C4-2B (cell line): ENCODE results near the gene CALHM3.

ENCODE experiments used
- ZFX ChIP-seq: fragments of 450-650 bp; IDR thresholded peaks from 2 replicates; pipeline ENCODE4 v1.6.1; 2017
- TF ChIP-seq, protein P1 (sequence below): fragments of 450-650 bp; conservative IDR thresholded peaks from 2 replicates; pipeline ENCODE4 v1.5.1; 2017; ENCODE audit warnings: mild to moderate bottlenecking

DNA sequence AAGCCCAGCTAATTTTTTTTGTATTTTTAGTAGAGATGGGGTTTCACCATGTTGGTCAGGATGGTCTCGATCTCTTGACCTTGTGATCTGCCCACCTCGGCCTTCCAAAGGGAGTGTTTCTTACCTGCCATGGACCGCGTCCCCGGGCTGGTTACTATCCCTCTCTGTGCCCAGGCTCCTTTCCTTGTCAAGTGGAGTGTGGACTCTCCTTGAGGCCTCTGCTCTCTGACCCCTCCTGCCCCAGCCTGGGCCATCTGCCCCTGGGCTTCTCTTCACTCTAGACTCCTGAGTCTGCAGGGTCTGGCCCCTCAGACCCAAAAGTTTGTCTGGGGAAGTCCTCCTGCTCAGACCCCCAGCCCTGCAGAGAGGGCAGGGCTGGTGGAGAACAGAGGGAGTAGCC lies 35.2 kb upstream of the CALHM3 start:
- TF ChIP-seq, protein P1, sequence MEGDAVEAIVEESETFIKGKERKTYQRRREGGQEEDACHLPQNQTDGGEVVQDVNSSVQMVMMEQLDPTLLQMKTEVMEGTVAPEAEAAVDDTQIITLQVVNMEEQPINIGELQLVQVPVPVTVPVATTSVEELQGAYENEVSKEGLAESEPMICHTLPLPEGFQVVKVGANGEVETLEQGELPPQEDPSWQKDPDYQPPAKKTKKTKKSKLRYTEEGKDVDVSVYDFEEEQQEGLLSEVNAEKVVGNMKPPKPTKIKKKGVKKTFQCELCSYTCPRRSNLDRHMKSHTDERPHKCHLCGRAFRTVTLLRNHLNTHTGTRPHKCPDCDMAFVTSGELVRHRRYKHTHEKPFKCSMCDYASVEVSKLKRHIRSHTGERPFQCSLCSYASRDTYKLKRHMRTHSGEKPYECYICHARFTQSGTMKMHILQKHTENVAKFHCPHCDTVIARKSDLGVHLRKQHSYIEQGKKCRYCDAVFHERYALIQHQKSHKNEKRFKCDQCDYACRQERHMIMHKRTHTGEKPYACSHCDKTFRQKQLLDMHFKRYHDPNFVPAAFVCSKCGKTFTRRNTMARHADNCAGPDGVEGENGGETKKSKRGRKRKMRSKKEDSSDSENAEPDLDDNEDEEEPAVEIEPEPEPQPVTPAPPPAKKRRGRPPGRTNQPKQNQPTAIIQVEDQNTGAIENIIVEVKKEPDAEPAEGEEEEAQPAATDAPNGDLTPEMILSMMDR = no peak
- no peak for TF ChIP-seq ZFX
